Measurements from ENCODE around the gene SPIB. TPM values are rescaled to one million over a fixed set of nuclear protein-coding genes. Genes with fewer than 3 reads are reported as not detected.

Gene SPIB
- polyA plus RNA-seq, 5 donors, result 0.19 to 0.56 (median 0.43) TPM

GRCh38 chr19:50417111-50418081, 1.3 kb upstream of the SPIB start:
- no peak for DNase-seq

- no peak for DNase-seq
These were observed 363 bp downstream of the SPIB start for GRCh38 chr19:50419022-50419579.

GRCh38 chr19:50419580-50420035, 870 bp downstream of the SPIB start:
- DNase-seq, result no peak

GRCh38 chr19:50420127-50420526, 1.4 kb downstream of the SPIB start:
- DNase-seq, result no peak

GRCh38 chr19:50420808-50421207, 2.1 kb downstream of the SPIB start:
- no peak for DNase-seq

GRCh38 chr19:50422397-50423278, 3.9 kb downstream of the SPIB start:
- no peak for DNase-seq

- DNase-seq, result no peak
These were observed 4.8 kb downstream of the SPIB start for GRCh38 chr19:50423279-50424113.

- DNase-seq, result no peak
These were observed 6.8 kb downstream of the SPIB start for GRCh38 chr19:50425581-50425980.

GRCh38 chr19:50427318-50427925, 8.7 kb downstream of the SPIB start:
- DNase-seq, result no peak

- peak; percentile 76 to 85 for DNase-seq
These were observed 9.3 kb downstream of the SPIB start for GRCh38 chr19:50427997-50428425.

GRCh38 chr19:50428772-50429463, 10.2 kb downstream of the SPIB start:
- DNase-seq, result no peak

- DNase-seq, result no peak
These were observed 12.2 kb downstream of the SPIB start for GRCh38 chr19:50430888-50431342.

- DNase-seq, result peak; percentile 86 to 93
These were observed 12.8 kb downstream of the SPIB start for GRCh38 chr19:50431343-50432220.

GRCh38 chr19:50432221-50433028, 13.7 kb downstream of the SPIB start, which contains the start of gene MYBPC2:
TSS of gene MYBPC2 (plus strand) at chr19:50432892. CDS start at chr19:50432954, 62 bp downstream.
- peak in 1 of 2 donors; percentile 29 for DNase-seq

- no peak for DNase-seq
These were observed 14.8 kb downstream of the SPIB start for GRCh38 chr19:50433201-50434180.

- no peak for DNase-seq
These were observed 15.8 kb downstream of the SPIB start for GRCh38 chr19:50434525-50434924.
